Activated T-cell treated with anti-CD3 and anti-CD28 coated beads for 48 hours (primary cell): ENCODE results near the gene INS.

Source experiments
- DNase-seq: peaks from one replicate; pipeline ENCODE4 v3.0.0-alpha.2; 2020; ENCODE audit warnings: low read depth

INS gene

GRCh38 chr11:2160736-2161259, at the start of gene INS:
TSS of gene INS (minus strand) at chr11:2161209. CDS start at chr11:2160971, 238 bp downstream.
- no peak for DNase-seq

DNA sequence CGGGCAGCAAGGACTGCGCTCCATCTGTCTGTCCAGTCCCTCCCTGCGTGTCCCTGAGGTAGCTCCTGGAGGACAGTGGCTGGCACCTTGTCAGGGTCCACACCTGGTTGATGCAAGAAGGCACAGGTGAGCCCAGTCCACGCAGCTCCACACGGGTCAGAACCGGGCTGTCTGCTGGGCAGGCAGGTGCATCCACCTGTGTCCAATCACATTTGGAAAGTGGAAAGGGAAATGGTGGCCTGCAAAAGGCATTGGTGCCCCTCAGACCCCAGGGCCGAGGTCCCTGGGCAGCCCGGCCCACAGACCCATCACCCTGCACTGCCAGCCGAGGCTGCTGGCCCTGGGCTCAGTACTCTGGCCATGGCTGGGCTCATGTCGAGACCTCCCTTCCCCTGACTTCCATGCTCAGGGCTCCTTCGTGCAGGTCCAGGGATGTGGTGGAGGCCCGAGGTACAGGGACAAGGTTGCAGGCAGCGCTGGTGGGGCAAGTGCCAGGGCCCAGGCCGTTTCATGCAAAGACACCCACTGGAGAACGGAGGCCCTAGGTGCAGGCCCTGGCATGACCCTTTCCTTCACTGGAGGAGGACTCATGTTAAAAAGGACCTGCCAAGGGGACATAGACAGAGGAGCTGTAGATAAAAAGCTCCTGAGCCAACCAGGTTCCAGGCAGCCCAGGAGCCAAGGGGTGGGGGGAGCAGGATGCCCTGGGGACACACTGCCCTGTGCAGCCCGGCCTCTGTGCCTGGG, 49.5 kb upstream of the INS start:
- no peak for DNase-seq

GRCh38 chr11:2209900-2210321, 48.9 kb upstream of the INS start:
- DNase-seq, result no peak

- no peak for DNase-seq
Observed at GRCh38 chr11:2209370-2209801, 48.4 kb upstream of the INS start.

DNA sequence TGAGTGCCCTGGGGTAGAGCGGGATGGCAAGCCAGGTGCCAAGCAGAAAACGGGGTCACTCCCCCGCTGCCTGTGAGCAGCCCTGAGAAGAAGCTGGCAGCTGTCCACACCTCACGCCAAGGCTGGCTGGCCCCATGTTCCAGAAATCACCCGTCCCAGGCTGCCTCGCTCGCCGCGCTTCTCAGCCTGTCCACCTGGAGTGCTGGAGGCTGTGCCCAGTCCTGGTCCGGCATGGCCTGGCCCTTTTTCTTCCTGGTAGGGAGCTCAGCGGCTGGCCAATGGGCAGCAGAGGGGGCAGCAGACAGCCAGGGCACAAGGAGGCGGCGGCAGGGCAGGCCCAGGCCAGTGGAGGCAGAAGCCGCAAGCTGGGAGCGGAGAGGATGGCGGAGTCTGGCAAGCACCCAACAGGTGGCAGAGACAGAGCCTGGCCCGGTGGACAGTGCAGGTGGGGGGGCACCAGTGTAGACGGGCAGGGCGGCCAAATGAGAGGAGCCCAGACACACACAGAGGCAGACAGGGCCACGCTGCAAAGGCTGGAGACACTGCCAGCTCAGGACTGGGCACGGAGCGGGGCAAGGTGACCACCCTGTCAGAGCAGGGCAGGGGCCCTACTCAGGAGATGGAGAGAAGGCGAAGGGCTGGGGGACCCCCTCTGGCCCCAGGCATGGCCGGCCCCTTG, 47.8 kb upstream of the INS start:
- no peak for DNase-seq

DNA sequence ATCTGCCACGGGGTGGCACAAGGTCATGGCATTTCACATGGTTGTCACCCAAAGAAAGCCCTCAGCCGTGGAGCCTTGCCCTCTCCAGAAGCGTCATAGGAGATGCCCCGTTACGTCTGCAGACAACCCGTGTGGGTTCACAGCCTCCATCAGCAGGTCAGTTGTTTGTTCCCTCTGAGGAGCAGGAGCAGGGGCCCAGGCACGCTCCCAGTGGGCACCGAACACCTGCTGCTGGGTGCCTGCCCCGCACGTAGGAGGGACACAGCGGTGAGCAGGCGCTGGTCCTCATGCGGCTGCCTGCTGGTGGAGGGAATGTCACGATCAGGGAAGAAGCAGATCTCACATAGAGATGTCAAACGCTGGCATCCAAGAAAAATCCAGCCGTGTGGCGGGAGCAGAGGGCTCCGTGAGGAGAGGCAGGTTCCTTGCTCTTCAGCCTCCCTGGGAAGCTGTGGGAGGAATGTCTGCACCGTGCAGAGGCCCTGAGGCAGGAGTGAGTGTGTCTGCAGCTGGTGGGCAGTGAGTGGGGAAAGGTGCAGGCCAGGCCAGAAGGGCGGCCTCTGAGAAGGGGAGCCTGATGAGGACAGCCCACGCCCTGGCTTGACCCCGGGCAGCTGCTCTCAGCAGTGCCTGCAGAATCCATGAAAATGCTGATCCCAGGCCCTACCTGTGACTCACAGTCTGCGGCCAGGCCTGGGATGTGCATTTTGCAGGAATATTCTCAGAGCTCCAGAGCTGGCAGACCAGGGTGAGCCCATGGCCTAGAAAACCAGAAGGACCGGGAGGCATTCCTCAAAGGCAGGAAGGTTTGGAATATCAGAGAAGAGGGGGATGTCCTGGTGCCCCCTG, 47.0 kb upstream of the INS start:
- no peak for DNase-seq

- DNase-seq, result no peak
Observed at GRCh38 chr11:2207212-2207611, 46.2 kb upstream of the INS start.

DNA sequence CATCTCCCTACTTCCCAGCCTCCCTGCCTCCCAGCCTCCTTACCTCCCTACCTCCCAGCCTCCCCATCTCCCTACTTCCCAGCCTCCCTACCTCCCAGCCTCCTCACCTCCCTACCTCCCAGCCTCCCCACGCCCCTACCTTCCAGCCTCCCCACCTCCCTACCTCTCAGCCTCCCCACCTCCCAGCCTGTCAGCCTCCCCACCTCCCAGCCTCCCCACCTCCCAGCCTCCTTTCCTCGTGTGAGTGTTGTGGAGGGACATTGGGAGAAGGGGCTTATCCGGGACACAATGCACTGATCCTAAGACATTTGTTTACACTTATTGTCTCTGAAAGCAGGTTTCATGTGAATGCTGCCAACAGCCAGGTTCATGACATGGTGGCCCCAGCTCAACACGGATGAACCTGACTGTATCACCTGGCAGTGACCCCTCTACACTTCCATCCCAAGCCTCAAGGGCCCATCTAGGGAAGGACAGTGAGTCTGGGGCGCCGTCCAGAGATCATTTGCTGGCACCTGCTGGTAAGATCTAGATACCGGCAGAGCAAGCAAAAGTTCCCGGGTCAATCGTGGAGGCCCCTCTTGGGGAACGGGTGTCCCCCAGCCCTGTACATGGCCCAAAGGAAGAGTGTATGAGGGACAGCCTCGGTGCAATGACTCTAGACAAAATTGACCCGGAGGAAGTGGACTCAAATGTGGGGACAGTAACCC, 45.1 kb upstream of the INS start:
- DNase-seq, result no peak

DNA sequence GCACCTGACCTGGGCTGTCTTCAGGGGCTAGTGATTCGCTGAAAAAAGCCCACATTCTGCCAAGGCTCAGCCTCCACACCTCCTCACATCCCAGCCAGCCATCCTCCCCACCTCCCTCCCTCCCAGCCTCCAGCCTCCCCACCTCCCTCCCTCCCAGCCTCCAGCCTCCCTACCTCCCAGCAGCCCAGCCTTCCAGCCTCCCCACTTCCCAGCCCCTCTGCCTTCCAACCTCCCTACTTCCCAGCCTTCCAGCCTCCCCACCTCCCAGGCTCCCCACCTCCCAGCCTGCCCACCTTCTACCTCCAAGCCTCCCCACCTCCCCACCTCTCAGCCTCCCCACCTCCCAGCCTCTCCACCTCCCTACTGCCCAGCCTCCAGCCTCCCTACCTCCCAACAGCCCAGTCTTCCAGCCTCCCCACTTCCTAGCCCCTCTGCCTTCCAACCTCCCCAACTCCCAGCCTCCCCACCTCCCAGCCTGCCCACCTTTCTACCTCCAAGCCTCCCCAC, 44.3 kb upstream of the INS start:
- DNase-seq, result no peak

DNA sequence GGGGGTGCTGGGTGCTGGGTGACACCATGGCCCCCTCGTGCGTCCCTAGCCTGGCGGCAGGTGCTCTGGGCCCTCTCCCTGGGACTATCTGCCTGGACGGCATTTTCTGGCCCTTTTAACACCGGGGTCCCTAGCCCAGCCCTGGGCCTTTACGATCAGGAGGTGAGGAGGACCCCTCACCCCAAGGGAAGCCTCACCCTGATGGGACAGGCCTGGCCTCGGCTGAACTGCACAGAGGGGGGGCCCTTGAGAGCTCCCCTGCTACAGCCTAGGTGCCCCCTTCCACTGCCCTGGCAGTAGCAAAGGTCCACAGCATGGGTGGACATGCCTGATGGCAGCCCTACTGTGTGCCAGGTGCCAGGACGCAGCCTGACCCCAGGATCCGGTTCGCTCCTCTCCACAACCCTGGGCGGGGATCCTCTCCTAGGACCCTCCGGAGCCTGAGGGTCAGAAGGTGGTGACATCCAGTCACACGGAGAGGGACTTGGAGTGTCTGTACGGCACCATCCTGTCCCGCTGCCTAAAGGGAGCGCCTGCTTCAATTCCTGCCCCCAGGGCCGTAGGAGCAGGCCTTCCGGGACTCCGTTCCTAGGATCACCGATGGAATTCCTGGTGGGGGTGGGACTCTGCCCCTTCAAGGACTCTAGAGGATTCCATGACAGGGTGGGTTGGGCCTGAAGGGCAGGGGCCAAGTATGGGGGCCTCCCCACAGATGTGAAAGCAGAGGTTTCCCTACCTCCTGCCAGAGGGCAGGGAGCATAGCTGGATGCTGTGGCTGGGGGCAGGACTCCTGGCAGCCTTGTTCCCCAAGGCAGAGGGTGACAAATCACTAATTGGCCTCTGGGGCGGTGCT, 43.6 kb upstream of the INS start:
- no peak for DNase-seq

DNA sequence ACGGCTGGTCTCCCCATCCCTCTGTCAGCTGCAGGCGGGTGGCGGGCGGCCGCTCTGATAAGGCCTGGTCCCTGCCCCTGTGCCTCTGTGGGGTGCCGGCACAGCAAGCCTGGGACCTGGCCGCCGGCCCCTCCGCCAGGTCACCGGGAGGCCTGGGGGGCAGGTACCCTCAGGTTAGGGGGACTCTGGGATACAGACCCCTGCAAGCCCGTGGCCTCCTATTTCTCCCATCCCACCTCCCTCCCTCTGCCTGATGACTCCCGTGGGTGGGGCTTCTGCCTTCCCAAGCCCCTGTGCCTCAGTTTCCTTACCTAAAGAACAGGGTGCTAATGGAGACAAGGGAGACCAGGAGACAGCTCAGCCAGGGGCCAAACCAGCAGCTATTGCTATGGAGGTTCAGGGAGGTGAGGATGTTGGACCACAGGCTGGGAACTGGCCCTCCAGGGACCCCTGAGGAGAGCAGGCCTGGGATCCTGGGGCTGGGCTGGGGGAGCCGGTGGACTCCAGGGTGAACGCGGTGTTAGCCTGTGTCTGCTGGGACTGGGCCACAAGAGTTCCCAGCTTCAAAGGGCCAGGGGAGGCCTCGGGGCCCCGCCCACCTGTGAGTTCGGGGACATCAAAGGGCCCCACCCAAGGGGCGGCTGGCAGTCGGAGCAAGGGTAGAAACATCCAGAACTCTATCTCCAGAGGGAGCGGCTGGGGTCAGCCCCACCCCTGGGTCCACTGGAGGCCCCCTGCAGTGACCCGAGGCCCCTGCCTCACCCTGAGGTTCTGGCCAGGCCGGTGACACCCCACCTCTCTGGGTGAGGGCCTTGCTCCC, 42.6 kb upstream of the INS start:
- no peak for DNase-seq

GRCh38 chr11:2202900-2203439, 42.0 kb upstream of the INS start:
- no peak for DNase-seq

GRCh38 chr11:2202071-2202899, 41.3 kb upstream of the INS start:
- no peak for DNase-seq

DNA sequence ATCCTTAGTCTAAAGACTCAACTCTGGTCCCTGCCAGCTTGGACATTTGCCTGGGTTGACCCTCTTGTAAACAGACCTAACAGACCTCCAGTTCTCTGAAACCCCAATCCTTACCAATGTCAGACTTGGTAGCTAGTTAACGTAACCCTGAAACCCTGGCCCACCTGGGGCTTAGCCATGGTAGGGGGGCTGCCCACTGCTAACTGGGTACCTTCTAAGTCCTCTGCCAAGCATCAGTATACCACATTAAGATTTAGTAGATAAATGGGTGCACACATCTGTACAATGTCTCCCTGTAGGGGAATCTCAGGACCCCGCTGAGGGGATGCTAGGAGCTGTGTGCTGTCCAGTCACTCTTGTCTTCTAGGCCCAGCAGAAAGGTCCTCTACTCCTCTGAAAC, 40.5 kb upstream of the INS start:
- no peak for DNase-seq

DNA sequence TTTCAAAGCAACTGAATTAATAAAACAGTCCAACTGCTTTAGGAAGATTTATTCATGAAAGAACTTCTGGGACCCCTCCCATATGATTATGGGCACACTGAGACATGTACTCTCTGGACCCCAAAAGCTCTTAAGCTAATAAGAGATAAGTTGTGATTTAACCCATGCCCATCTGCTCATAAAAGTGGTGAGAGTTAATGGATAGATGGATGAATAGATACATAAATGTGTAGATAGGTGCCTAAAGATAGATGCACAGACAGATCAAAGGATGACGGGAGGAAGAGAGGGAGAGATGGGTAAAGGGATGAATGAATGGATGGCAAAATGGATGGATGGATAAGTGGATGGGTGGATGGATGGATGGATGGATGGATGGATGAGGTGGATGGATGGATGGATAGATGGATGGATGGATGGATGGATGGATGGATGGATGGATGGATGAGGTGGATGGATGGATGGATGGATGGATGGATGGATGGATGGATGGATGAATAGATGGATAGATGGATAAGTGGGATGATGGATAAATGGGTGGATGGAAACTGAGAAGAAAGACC, 40.0 kb upstream of the INS start:
- DNase-seq, result no peak

DNA sequence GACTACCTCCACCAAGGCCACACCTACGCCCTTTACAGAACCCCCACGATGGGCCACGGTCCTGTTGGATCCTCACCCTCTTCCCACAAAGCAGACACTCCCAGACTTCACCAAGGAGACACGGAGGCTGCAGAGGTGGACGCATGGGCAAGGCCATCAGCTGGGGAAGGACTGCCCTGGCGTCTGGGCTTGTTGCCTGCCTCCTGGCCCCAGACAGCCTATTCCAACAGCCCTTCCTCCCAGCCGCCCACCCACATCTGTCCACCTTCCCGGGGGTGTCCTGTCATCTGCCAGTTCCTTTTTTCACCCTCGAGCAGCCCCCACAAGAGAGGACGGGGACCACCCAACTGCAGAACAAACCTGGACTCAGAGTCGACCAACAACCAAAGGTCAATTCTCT, 39.5 kb upstream of the INS start:
- no peak for DNase-seq

DNA sequence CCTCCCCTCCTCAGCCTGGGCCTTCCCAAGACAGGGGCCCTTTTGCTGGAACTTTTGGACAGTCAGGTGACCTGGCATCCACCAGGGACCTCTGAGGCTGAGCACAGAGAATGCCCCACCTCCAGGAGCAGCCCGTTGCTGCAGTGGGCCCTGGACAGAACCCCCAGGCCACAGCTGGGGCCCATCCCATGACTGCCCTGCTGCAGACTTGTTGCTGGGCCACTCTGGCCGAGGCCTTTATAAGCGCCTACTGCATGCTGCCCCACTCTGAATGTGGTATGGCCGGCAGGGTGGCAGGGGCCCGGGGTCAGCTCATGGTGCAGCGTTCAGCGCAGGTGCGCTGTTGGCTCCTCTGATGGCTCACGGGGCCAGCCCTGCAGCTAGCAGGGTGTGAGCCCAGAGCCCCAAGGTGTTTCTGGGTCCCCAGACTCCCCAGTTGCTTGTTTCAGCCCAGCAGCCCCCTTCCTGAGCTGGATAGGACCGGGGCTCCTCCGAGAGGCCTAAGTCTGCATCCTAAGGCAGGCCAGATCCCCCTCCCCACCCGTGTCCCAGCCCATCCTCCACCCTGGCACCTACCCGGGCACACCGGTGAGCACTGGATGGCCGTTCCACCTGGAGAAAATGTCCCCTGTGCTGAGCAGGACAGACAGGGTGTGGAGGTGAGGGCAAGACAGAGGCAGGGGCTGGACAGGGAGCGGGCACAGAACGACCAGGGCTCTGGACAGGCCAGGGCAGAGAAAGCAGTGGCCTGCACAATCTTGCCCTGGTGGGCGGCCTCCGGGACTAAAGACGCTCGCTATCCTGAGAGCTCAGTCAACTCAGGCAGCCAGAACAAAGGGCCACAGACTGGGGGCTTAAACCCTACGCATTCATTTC, 38.7 kb upstream of the INS start:
- no peak for DNase-seq
